Stimulated activated CD4-positive, alpha-beta T cell treated with anti-CD3 and anti-CD28 coated beads, Interleukin-1b, Interleukin-23, amount 100 ng/mL, for 48 hours (primary cell): ENCODE results near the gene RGS17.
A peak's percentile ranks its signal among the peaks of the same experiment; 100 is the strongest.
"Not testable (repeated sequence)": the region's sequence is repeated elsewhere in the genome, so short reads cannot be mapped to it uniquely, and the experiment has no call there.

Source experiments
- DNase-seq: peaks from one replicate; pipeline ENCODE4 v3.0.0-alpha.2; 2020

Gene RGS17

DNA sequence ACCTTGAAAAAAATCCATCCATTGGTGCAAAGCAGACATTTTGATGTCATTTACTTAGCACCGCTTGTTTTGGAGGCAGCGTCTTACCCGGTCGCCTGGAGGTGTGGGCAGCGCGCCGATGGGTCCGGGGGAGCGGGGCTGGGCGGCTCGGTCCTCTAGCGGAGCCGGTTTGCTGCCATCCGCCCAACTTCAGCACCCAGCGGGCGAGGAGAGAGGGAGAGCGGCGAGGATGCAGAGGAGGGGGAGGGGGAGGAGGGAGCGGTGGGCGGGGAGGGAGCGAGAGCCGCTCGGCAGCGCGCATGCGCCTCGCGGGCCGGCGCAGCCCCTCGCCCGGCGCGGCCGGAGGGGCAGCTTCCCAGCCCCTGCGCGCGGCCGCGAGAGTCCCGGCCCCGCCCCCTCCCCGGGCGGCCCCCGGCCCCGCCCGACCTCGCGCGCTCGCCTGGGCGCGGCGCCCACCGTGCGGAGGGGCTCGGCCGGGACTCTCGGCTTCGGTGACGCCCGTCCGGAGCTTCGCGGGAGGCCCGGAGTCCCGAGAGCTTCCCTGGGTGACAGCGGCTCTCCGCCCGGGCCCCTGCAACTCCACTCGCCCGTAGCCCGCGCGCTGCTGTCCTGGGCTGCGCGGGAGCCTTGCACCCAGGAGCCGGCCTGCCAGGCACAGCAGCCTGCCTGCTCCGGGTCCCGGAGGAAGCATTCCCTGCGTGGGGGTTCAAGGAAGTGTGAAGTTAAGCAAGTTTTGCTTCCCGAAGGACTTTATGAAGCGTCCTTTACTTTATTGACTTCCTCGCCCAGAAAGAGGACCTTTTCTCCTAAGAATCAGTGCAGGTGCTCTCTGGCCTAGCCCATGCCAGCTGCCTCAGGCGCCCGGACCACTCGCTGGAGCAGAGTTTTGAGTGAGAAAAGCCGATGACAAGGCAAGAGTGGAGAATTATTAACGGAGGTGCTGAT lies at the start of gene RGS17:
TSS of gene RGS17 (minus strand) at position 246 of the 945 bp plus-strand sequence. CDS start 87,264 bp downstream, outside the sequence.
- DNase-seq: peak; percentile 19

DNA sequence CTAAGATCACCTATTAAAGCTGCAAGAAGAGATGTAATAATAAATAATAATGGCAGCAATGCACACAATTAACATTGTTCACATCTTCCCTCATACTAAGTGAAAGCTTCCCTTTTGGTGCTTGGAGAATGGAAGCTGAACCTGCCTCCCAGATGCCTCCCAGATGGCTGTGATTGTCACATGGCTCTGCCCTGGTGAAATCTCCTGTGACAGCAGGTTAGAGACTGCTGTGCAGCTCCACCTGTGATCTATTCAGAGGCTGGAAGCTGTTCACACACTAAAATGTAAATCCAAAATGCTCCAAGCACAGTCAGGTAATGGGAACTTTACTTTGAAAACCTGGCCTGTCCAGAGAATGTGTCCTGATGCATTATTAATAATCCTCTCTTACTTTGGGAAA lies 41.7 kb upstream of the RGS17 start:
- no peak for DNase-seq

DNA sequence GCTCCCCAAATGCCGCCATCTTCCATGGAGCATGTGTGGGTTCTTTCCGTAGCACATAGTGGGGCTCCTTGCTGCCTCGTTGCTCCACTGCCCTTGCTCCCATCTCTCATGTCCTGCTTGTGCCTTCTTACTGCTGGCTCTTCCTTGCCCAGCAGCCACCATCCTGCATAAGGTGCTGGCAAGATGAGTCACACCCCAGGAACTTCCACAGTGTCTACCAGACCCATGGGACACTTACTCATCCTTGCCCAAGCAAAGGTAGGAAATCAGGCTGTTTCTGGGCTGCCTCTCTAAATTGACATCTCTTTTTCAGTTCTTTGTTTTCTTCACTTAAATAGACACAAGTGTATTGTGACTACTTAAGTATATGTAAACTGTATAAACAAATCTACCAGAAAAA lies 39.4 kb upstream of the RGS17 start:
- DNase-seq: no peak

- DNase-seq: no peak
These were observed 36.8 kb upstream of the RGS17 start for GRCh38 chr6:153167907-153168306.

DNA sequence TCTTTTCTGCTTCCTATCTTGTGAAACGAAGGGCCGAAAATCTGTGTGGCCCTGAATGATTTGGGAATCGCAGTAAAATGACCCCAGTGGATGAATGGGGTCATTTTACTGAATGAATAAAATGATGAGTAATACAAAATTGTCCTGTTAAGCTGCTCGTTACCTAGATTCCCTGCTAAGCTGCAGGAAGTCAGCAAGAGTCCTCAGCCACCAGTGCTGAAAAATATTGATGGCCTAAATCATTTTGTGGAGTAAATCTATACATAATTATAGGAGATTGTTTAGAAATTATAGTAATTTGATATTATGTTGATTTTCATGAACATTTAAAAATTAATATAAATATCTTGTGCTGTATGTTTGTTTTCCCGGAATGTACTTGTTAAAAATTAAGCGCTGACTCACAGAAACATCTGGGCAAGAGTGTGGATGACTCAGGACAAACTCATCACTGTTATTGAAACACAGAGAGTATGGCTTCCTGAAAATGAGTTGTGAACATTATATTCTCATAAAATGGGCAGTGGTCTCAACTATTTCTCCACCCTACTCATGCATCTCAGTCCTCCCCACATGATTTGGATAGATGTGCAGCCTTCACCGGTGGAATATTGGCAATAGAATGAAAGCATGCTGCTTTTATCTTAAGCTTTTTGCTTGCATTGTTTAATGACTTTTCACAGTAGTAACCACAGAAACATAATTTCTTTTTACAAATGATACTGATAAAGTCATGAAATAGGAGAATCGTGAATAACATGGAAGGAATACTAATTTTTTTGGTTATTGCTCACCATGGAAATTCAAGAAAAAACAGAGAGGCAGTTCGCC lies 36.2 kb upstream of the RGS17 start:
- DNase-seq: no peak

DNA sequence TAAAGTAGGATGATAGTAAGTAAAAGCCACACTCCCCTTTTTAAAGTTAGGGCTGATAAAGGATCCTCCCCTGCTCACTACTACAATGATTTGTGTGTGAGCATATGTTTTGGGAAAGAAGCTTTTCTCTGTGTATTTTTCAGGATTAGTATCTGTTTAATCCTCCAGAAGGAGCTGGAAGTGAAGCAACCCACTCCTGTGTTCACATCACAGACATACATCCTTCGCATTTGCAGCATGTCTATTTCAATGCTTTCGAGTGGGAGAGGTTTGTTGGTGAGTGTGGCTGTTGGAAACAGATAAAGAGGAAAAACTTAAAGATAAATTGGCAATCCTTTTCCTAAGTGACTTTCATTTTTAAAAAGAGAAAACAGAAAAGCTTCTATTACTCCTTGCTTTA lies 31.6 kb upstream of the RGS17 start:
- no peak for DNase-seq

DNA sequence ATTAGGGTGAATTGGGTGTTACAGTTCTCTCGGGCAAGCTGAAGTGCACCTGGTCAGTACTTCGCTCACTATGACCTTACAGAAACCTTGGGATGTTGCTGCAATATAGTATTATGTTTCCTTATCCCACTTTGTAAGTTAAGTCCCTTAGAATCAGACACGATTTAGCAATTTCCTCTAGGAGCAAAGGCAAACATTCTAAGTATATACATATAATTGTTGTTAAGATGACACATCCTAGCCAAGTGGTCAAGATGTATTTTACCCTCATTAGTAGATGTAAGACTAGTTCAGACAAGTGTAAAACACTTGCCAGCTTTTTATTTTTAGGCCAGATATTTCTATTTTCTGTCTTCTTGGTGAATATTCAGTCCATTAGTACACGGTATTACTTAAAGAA lies 31.1 kb upstream of the RGS17 start:
- no peak for DNase-seq

DNA sequence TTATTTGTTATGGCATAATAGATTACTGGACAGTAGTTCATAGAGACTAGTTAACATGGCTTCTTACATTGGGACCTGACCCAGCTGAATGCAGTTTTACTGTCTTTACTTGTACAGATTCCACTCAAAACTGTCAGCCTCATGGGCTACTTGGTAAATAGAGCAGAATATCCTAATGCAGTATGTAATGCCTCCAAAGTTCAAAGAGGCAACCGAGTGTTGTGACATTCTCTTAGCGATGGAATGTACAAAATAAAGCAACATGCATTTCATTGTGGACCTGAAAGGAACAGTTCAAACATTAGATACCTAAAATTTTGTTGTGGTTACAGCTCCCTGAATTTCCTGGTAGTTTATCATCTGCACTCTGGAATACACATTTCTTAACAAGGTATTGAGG lies 29.1 kb upstream of the RGS17 start:
- DNase-seq: no peak

DNA sequence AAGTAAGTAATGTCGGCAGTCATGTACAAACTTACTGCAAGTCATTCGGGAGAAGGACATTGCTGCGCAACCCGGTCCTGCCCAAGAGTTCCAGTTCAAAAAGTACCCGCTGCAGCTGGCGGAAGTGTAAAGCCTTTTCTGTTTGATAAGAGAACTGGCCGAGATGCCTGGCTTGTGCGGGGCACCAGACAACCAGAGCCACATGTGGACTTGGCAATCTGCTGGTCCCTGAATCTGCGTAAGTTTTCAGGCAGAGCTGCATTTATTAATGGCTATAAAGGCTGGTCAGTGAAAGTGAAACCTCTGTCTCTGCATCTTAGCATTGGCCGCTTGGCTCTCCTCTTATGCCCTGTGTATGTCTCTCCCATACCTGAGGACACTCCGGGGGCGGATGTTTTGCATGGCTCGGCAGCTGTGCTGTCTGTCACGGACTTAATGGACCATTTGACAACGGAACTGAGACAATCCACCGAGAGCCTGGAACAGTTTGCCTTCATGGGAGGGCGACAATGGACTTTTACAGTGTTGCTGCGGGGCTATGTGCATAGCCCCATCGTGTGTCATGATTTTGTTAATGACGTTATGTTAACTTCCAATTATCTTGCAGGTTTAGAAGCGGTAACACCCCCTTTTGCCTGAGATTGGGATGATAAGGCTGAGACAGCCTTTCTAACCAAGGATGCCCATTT lies 19.8 kb upstream of the RGS17 start:
- no peak for DNase-seq

DNA sequence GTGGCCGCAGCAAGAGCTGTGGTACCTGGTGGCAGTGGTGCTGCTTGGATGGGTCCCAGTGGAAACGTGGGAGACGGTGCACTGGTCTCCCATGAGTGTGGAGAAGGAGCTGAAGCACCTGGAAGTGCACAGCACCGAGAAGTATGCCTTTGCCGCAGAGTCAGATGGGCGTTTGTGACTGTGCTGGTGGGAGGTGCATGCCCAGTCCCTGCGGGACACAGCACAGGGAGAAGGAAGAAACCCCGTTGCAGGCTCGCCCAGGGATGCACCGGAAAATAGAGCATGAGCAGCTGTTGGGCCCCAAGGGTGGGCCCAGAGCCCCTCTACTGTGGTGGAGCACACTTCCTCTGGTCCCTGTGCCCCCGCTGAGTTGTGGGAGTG lies 19.3 kb upstream of the RGS17 start:
- no peak for DNase-seq

GRCh38 chr6:153149891-153150290 lies 18.8 kb upstream of the RGS17 start:
- DNase-seq: no peak

DNA sequence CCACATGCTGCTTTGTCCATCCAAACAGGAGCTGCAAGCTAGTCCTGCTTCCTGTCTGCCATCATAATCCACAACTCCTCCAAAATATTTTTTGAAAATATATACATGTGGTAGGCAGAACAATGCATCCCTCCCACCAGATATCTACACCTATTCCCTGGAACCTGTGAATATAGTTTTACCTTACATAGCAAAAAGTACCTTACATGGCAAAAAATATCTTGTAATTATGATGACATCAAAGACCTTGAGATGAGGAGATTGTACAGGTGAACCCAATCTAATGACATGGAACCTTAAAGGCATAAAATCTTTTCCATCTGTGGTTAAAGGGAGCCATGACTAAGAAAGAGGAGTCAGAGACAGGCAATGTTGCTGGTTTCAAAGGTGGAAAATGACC lies 15.3 kb upstream of the RGS17 start:
- no peak for DNase-seq

DNA sequence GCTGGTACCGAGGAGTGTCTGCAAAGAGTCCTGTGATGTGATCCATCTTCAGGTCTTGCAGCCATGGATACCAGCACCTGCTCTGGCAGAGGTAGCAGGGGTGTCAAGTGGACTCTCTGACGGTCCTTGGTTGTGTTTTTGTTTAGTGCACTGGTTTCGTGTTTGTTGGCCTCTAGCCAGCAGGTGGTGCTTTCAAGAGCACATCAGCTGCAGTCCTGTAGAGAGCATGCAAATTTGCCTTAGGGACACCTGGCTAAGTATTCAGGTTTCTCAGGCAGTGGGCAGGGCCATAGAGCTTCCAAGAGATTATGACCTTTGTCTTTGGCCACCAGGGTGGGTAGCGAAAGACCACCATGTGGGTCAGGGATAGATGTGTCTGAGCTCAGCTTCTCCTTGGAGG lies 14.5 kb upstream of the RGS17 start:
- DNase-seq: no peak

DNA sequence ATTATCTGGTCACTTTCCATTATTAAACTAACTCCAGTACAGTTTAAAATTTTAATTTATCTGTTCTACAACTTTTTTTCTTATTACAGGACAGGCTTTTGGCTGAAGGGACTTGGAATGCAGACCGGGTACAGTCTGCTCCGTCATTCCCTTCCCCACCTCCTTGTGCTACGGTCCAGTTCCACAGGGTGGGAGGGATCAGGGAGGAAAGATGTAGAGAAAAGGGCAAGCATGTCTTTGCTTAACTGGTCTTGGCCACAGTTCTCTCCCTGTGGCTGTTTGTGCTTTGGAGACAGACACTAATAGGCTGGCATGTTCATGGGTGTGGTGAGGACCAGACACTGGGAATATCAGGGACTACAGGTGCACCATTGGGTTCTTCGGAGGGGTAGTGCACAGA lies 12.1 kb upstream of the RGS17 start:
- DNase-seq: no peak

- no peak for DNase-seq
These were observed 9.2 kb upstream of the RGS17 start for GRCh38 chr6:153140299-153140698.

DNA sequence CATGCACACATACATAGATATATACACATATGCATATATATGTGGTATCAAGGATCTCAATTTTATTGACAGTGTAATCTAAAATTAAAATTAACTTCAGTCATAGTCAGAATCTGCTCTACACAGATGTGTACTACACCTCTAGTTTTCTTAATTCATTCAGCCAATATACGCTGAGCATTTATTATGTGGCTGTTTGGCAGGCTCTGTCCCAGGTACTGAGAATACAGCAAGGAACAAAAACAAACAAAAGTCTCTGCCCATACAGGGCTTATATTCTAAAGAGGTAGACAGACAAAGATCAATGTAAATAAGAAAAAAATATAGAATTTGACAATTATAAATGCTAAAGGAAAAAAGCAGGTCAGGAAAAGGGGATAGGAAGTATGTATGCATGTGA lies 7.8 kb upstream of the RGS17 start:
- no peak for DNase-seq

GRCh38 chr6:153135681-153136080 lies 4.6 kb upstream of the RGS17 start:
- no peak for DNase-seq

DNA sequence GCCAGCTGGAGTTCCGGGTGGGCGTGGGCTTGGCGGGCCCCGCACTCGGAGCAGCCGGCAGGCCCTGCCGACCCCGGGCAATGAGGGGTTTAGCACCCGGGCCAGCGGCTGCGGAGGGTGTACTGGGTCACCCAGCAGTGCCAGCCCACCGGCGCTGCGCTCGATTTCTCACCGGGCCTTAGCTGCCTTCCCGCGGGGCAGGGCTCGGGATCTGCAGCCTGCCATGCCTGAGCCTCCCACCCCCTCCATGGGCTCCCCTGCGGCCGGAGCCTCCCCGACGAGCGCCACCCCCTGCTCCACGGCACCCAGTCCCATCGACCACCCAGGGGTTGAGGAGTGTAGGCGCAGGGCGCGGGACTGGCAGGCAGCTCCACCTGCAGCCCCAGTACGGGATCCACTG lies 2.6 kb upstream of the RGS17 start:
- DNase-seq: not testable (repeated sequence)

DNA sequence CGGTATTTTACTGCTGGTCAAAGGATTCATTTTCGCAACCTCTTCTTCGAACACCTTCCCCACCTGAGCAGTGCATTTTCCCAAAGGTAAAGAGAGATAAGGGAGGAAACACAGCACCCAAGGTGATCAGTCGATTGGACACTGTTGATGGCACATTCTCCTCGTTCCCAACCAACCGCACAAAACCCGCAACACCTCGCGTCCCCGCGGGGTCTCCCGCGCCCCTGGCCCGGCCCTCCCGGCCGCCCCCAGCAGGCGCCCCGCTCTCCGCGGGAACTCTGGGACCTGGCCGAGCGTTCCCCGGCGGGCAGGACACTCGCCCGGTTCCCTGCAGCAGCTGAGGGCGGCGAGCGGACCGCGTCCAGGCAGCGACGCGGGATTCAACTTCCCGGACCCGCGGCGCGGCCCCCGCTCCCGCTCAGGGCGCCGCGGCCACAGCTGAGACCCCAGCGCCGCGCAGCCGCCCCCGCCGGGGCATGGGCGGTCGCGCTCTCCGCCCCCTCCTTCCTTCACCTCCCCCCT lies 506 bp downstream of the RGS17 start:
- no peak for DNase-seq

- no peak for DNase-seq
These were observed 1.1 kb downstream of the RGS17 start for GRCh38 chr6:153129873-153130514.

DNA sequence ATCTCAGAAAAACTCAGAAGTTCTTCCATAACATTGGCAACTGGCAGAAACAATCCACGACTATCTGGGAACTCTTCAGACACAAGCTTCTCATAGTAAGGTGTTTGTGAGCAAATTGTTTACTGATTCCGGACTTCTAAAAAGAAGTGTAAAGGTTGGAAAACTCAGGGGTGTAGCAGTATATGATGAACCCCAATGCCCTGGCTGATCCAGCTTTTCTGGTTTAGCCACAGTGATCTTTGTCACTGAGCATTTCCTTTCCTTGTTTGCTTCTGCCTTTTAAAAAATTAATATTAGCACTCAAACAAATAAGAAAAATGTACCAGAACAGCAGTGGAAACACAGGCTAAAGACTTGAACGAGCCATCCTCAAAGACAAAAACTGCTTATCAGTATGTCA lies 4.9 kb downstream of the RGS17 start:
- DNase-seq: no peak

GRCh38 chr6:153125032-153125431 lies 6.0 kb downstream of the RGS17 start:
- no peak for DNase-seq

- DNase-seq: no peak
These were observed 7.3 kb downstream of the RGS17 start for GRCh38 chr6:153123801-153124200.
